GM18517 (cell line): ENCODE data around the gene ORC4.
A peak's percentile ranks its signal among the peaks of the same experiment; 100 is the strongest.

Experiments used
- ATAC-seq: cut with Tn5 transposase; IDR thresholded peaks from one replicate; pipeline ENCODE4 v1.9.1; 2021; ENCODE audit warnings: mild to moderate bottlenecking, moderate library complexity; ENCODE audit not compliant: unreplicated experiment

Gene ORC4

DNA sequence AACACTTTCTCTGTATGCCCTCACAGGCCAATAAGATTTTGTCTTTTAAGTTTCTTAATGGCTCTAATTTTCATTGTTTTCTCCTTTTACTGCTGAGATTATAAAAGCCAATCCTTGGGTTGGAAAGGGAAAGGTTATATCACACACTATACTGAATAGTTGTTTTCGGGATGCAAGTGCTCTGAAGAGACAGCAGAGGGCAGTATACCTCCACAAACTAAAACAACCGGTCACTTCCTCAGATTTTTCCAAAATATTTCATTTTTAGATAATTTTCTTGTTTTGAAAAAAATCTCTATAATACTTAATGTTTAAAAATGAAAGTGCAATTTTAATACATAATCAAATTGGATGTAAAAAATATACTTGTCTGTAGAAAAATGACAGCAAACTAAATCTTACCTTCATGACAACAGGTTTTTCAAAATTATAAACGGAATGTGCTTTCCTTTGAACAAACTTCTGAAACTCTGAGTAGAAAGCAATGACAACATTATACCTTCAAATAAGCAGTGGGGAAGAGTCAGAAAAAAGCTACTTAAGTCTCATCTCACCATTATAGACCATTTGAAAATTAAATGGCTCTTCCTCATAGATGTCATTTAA lies 82.7 kb downstream of the ORC4 start:
- ATAC-seq = no peak

DNA sequence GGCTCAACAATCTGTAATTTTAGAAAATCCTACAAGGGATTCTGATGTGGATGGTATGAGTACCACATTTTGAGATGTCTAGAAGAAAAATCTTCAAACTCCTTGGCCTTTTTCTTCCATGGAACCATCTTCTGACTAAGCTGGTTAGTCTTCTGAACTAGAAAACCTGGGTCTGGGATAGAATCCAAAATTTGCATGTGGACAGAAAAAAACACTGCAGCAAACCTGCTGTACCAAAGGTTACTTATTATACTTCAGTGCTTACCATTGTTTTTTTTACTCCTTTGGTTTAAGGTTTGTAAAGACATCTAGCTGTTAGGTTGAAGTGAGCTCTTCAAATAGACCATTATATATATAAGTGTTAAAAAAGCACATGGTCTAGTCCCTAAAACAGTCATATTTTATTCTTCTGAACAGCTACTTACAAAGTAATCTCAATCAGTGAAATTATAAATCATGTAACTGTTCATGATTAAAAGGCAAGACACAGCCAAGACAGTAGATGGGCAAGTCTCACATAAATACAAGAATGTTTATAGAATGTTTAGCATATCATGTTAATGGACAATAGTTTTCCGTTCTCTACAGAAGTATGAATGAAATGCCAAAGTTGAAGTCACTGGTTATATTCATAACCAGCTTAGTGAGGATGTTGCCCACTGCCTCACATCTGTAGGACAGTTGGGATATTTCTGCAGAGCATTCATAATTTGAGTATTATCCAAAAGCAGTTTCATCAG lies 85.5 kb downstream of the ORC4 start:
- no peak for ATAC-seq

DNA sequence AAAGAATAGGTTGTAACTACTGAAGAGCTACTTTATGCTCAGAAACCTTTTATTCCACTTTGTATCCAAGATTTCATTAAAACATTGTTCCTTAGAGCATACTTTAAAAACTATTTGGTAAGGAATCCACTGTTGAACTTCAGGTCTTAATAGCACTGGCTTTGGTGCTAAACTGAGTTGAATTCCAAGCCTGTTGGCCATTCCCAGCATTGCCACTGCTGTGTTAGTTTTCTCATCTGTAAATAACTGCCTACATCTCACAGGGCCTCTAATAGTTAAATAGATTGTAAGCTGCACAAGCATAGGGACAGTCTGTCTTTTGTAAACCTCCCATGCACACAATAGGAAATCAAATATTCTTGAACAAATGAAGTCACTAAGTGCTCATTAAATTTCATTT lies 86.6 kb downstream of the ORC4 start:
- no peak for ATAC-seq

DNA sequence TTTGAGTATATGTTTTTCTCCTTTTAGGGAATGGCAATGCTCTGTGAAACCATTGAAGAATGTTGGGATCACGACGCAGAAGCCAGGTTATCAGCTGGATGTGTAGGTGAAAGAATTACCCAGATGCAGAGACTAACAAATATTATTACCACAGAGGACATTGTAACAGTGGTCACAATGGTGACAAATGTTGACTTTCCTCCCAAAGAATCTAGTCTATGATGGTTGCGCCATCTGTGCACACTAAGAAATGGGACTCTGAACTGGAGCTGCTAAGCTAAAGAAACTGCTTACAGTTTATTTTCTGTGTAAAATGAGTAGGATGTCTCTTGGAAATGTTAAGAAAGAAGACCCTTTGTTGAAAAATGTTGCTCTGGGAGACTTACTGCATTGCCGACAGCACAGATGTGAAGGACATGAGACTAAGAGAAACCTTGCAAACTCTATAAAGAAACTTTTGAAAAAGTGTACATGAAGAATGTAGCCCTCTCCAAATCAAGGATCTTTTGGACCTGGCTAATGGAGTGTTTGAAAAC lies 93.4 kb downstream of the ORC4 start:
- no peak for ATAC-seq

DNA sequence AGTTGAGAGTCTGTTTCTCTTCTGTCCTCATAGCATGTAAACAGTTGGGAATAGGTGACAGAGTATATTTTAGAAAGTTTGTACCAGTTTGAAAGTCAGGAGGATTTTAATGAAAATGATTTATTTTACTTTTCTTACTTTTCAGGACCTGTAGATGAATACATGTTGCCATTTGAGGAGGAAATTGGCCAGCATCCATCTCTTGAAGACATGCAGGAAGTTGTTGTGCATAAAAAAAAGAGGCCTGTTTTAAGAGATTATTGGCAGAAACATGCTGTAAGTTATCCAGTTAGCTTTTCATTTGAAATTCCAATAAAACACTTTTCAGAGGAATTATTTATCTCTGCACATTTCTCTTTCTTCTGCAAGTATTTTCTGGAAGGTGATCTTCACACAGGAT lies 94.7 kb downstream of the ORC4 start:
- no peak for ATAC-seq

DNA sequence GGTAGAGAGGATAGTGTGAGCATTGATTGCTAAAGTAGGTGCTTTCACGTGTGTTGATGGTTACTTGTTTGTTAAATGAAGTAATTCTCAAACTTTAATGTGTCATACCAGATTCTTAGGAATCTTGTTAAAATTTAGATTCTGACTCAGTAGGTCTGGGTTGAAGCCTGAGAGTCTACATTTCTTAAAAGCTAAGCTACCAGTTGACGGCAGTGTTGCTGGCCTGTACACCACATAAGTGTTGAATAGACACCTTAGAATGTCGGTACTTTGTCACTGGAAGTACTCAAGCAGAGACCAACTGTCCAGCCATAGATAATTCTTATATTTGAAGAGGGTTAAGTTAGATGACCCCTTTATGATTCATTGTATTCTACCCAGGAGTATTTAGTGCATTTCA lies 95.9 kb downstream of the ORC4 start:
- no peak for ATAC-seq

DNA sequence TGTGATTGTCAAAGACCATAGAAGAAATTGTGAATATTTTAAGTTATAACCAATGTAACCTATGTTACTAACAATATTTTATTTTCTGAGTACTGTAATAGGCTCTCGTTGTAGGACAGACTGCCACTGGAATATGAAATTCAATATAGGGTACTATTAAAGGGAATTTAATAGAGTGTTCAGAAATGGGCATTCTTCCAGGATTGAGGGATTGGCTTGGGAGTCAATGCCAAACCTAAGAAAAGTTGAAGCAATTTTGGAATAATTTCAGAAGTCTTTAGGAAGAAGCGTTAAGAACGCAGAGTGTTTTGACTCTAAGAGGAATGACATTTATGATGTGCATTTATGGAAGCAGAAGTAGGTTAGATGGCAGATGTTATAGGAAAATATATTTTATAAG lies 96.7 kb downstream of the ORC4 start:
- ATAC-seq = no peak

DNA sequence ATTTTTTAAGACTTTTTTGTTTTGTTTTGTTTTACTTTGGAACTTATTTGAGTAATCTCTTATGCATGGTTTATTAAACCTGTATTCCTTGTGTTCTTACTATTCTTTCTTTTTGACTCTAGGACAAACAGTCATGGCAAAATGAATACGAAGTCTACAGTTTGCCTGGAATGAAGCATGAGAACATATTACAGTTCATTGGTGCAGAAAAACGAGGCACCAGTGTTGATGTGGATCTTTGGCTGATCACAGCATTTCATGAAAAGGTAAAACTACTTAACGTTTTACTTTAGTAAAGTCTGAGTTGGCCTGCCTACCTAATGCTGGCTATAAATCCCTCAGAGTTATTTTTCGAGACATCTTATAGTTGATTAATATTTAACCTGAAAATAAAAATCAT lies 103.4 kb downstream of the ORC4 start:
- ATAC-seq = no peak

DNA sequence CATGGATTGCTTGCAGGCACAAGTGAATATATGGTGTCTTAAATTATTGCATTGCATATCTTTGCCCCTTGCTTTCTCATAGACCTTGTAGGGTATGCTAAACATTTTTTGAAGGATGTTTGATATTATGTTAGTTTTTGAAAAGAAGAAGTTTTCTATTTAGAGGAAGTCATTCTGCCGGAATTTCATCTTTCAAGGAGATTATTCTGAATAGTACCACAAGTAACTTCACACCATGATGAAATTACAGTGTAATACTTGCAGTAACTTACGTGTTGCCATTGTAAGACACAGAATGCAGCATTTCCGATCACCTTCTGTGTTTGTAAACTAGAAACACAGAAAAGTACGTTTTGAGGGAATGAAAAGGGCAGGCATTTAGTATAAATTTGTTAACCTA lies 103.8 kb downstream of the ORC4 start:
- no peak for ATAC-seq

DNA sequence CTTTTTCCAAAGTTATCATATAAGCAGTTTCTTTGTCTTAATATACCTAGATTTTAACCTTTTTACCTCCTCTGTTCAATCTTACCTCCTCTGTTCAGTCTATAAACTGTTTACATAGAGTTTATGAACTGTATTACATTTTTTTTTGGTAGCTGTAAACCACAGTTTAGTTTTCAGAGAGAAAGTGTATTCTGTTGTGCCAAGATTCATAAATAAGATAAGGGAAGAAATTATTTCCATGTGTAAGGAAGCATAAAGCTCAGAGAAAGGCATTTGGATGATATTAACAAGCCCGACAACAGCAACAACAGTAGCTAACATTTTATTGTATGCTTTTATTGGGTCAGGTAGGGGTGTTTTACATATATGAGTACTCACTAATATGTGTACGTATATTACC lies 104.5 kb downstream of the ORC4 start:
- ATAC-seq = no peak

DNA sequence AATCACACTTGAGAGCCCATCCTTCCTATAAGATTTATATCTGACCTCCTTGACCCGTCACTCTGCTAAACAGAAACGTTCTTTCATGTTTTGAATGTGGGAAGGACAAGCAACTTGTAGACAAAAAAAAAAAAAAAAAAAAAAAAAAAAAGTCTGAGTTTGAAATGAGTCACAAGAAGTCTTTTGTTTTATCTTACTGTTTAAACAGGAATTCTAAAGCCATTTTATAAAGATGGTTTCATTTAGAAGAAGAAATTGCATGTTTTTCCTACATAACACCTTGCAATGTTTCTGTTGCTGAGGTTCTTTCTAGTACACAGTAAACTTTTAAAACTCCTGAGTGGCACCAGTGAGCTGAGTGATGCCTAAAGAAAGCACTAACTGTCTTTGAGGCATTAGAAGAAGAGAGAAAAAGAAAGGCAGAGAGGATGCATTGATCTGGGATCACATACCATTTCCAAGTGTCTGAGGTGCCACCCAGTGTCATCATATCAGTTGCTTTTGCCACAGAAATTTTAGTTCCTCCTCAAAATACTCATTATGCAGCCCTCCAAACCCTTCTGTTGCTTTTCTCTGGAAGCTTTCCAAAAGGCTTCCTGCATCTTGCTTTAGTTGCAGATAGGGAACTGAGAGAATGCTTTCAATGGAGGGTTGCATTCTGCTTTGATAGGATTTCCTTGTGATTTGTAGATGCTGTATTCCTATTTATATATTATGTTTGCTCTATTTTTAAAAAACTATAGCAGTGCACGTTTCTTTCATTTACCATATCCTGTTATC lies 106.6 kb downstream of the ORC4 start:
- ATAC-seq = no peak

DNA sequence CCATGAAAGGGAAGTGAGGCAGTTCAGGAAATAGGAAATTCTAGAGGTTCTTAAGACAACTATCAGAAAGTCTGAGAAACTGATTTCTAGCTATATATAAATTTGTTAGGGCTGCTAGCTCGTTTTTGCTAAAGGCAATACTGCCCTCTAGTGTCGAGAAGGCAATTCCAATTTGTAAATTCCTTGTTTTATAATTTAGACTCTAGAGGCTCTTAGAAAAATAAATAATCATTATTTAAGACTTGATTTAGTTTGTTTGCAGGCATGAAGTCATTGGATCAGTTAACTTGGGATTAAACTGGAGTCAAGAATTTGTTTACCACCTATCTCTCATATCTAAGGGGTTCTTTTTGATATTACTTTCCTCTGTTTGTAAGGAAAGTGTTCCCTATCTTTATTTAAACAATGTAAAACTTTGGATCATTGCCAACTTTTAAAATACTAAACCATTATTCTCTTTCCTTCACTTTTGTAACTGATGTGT lies 109.5 kb downstream of the ORC4 start:
- ATAC-seq = peak; percentile 46

DNA sequence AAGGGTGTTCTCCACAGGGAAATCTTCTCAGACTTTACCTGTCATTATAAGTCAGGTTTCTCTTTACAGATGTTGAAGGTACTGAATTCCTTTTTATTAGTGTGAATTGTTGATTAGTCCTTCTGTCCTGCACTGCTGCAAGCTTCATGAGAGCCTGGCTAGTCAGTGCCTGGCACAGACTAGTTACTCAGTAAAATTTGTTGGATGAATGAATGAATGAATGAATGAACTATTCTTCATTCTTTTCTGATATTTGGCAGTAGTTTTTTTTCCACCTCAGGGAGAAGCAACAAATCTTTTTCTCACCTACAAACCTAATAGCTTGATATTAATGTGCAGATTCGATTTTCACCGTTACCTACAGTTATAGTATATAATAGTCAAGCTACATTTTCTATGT lies 111.4 kb downstream of the ORC4 start:
- ATAC-seq = no peak

DNA sequence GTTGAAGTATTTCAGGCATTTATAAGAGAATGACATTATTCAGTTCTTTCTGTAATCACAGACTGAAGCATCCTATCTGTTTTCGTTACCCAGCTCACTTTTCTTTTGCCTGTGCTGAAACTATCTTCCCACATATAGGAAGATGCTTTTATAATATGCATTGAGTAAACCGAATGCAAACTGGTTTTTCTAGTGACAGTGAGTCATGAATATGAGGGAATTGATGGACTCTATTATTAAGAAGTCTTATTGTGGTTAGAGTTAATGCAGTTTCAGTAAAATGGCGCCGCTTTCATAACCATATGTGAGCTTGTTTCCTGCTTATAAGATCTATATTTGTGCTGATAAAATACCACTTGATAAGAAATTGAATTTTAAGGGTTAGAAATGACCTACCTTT lies 116.5 kb downstream of the ORC4 start:
- no peak for ATAC-seq

DNA sequence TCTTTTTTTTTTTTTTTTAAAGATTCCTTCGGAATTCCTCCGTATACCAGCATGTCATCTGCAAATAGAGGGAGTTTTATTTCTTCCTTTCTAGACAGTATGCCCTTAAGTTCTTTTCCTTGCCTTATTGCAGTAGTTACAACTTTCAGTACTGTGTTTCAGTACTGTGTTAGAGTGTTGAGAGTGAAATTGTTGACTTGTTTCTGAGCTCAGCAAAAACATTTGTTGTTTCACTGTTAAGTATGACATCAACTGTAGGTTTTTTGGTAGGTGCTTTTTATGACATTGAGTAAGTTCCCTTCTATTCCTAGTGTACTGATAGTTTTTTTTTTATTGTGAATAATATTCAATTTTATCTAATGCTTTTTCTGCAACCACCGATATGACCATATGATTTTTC lies 131.9 kb downstream of the ORC4 start:
- peak; percentile 71 for ATAC-seq

DNA sequence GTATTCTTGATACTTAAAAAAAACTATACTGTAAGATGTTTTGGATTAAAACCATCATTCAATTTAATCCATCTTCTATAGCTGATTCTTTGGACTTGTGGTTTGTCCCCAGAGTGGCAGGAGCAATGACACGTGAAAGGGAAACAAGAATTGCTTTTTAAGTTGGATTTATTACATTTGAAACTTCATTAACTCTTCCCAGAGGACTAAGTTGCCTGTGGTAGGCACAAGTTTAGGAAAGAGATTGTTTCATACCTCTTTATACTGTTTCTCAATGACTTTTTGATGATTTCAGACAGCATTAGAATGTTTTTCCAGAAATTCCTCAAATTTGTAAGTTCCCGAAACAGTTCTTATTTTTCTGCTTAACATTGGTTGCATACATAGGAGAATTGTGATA lies 134.4 kb downstream of the ORC4 start:
- no peak for ATAC-seq

DNA sequence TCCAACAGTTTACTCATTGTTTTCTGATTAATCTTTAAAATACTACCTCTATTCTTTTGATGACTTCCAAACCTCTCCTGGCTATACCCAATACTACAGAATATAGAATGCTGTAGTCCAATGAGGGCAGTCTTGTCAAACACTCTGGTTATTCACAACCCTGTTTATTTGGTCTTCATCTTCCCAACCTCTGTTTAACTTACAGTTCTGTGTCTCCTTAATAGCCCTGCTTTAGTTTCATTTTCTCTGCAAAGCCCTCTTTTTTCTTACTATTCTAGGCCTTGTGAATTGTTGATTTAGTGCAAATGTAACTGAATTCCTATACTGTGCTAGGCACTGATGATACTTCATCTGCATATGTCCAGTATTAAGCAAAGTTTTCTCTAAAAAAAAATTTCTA lies 135.7 kb downstream of the ORC4 start:
- ATAC-seq = no peak

DNA sequence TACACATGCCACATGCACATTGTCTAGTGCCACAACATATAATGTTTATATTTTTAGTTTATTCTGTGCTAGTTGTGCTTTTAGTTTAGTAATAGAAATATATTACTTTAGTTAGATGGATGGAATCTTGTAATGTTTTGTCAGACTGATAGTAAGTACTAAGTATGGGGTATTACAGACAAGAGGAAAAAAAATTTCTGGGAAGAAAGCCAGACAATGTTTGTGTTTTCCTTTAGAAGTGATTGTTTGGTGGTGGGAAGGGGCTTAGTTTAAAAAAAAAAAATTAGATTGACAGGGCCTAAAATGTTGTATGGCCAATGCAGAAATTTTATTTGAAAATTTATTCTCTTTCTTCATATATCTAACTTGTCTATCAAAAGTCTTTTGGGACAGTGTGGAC lies 137.9 kb downstream of the ORC4 start:
- ATAC-seq = no peak
